Vagina (tissue), 2 donors: Measurements from ENCODE around the gene ZMYM3.

Experiments used
- POLR2A ChIP-seq, 2 donors: fragments of 450-650 bp; IDR thresholded peaks; one replicate each; pipeline ENCODE4 v1.6.1; 2017; ENCODE audit warnings: antibody characterized with exemption in 2 of 2, mild to moderate bottlenecking in 2 of 2, moderate library complexity in 2 of 2
- POLR2AphosphoS5 ChIP-seq, 2 donors: sonication (generic); formaldehyde crosslinking; IDR thresholded peaks; one replicate each; pipeline ENCODE4 v1.9.0; 2017; ENCODE audit warnings: antibody characterized with exemption in 2 of 2, mild to moderate bottlenecking in 2 of 2, low read depth in 1 of 2; ENCODE audit not compliant: insufficient read depth in 1 of 2
- TF ChIP-seq, protein P1 (sequence below), 3 experiments: fragments of 450-650 bp in 2 of 3; fragments of 200-600 bp in 1 of 3; sonication (generic) in 1 of 3; IDR thresholded peaks; one replicate each; pipeline ENCODE4 v1.5.1; 2017 to 2019; ENCODE audit warnings: antibody characterized with exemption in 3 of 3, mild to moderate bottlenecking in 2 of 3, moderate library complexity in 2 of 3

- TF ChIP-seq, protein P1, sequence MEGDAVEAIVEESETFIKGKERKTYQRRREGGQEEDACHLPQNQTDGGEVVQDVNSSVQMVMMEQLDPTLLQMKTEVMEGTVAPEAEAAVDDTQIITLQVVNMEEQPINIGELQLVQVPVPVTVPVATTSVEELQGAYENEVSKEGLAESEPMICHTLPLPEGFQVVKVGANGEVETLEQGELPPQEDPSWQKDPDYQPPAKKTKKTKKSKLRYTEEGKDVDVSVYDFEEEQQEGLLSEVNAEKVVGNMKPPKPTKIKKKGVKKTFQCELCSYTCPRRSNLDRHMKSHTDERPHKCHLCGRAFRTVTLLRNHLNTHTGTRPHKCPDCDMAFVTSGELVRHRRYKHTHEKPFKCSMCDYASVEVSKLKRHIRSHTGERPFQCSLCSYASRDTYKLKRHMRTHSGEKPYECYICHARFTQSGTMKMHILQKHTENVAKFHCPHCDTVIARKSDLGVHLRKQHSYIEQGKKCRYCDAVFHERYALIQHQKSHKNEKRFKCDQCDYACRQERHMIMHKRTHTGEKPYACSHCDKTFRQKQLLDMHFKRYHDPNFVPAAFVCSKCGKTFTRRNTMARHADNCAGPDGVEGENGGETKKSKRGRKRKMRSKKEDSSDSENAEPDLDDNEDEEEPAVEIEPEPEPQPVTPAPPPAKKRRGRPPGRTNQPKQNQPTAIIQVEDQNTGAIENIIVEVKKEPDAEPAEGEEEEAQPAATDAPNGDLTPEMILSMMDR (IDR thresholded peaks at IDR 0.05) = no peak
- TF ChIP-seq POLR2A (IDR thresholded peaks at IDR 0.05) (no peak), POLR2AphosphoS5 (IDR thresholded peaks at IDR 0.05; ENCODE audit: insufficient read depth in 1 of 2, low read depth in 1 of 2) (no peak)
Observed at GRCh38 chrX:71244359-71245128, 9.4 kb downstream of the ZMYM3 start.
